ENCODE measurements around the gene ANXA2. TPM values are rescaled to one million over a fixed set of nuclear protein-coding genes. Genes with fewer than 3 reads are reported as not detected.
A peak's percentile ranks its signal among the peaks of the same experiment; 100 is the strongest.

ANXA2 gene
- total RNA-seq, 4 donors from 2014 or later, result 907 to 1,545 (median 1,123) TPM

- DNase-seq (ENCODE audit: low spot score) (no peak), ATAC-seq (ENCODE audit: low FRiP score) (no peak)
- TF ChIP-seq, protein P1, sequence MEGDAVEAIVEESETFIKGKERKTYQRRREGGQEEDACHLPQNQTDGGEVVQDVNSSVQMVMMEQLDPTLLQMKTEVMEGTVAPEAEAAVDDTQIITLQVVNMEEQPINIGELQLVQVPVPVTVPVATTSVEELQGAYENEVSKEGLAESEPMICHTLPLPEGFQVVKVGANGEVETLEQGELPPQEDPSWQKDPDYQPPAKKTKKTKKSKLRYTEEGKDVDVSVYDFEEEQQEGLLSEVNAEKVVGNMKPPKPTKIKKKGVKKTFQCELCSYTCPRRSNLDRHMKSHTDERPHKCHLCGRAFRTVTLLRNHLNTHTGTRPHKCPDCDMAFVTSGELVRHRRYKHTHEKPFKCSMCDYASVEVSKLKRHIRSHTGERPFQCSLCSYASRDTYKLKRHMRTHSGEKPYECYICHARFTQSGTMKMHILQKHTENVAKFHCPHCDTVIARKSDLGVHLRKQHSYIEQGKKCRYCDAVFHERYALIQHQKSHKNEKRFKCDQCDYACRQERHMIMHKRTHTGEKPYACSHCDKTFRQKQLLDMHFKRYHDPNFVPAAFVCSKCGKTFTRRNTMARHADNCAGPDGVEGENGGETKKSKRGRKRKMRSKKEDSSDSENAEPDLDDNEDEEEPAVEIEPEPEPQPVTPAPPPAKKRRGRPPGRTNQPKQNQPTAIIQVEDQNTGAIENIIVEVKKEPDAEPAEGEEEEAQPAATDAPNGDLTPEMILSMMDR (IDR thresholded peaks at IDR 0.05), result no peak
Observed at GRCh38 chr15:60395276-60396011, 2.3 kb downstream of the ANXA2 start.

DNA sequence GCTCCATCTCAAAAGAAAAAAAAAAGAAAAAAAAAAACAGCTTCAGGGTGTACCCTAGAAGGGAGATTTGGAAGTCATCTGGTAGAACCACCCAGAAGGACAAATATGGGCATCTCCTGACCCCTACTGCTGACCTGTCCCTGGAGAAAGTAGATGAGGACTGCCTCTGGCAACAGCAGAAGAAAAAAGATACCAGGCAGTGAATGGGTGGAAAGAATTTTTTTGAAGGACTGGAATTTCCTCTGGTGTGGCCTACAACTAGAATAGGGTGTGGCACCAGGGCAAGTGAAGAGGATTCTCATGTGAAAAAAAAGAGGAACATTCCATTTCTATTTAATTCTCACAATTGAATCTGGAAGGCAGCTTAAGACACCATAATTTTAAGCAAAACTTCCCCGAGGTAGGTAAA, 3.1 kb downstream of the ANXA2 start:
- TF ChIP-seq, protein P1 (IDR thresholded peaks at IDR 0.05), result no peak
- no peak for ATAC-seq (ENCODE audit: low FRiP score)

DNA sequence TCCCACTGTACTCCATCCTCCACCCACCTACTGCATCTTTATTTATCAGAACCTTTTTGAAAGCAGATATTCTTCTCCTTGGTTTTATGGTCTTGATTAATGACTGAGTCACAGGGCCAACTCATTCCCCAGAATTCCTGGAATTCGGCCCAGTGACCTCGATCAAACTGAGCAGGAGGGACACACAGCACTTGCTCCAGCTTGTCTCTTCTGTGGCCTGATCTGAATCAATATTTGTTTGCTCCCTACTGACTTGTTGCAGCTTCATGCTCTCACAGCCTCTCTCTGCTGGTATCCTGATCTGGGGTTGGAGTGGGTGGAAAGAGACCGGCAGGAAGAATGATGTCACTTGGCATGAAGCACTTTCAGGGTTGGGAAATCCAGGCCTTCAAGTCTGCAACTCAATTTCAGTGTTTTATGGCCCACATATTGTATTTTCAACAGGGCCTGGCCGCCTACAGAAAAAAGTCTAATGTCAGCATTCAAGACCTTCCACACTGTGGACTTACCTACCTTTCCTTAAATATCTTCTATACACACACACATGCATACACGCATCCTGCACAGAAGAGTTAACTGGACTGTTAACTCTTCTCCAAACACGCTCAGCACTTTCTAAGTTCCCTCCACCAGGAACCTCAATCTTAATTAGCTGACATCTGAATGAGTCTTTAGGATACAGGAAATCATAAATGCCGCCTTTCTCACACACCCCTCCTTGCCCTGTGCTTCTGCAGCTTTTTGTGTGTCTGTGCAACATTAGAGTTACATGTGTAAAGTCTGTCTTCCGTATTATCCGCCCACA, 4.6 kb downstream of the ANXA2 start:
- TF ChIP-seq, protein P1 (IDR thresholded peaks at IDR 0.05), result no peak
- peak; percentile 31 for ATAC-seq (ENCODE audit: low FRiP score)
- no peak for DNase-seq (ENCODE audit: low spot score)

More for the DNA sequence above, 3.1 kb downstream of the ANXA2 start:
- DNase-seq (ENCODE audit: low spot score), result no peak

DNA sequence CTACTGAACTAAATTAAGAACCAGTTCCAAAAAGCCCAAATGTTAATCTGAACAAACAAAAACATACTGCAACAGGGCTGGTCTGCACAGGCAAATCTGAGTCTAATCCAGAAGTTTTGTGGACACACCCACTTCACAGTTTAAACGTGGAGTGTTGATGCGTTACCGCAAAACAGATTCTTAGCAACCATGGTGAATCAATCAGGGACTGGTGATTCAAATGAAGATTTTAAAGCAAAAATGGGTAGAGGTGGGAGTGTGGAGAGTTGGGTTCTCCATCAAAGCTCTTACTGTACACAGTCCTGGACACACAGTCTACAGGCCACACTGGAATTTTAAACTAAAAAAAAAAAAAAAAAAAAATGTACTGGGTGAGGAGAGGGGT, 5.2 kb downstream of the ANXA2 start:
- TF ChIP-seq, protein P1 (IDR thresholded peaks at IDR 0.05), result no peak
- ATAC-seq (ENCODE audit: low FRiP score), result peak; percentile 38
- DNase-seq (ENCODE audit: low spot score), result no peak

GRCh38 chr15:60391722-60392315, 6.0 kb downstream of the ANXA2 start:
- ATAC-seq (ENCODE audit: low FRiP score), result no peak
- TF ChIP-seq, protein P1 (IDR thresholded peaks at IDR 0.05), result no peak
- DNase-seq (ENCODE audit: low spot score), result no peak

- TF ChIP-seq, protein P1 (IDR thresholded peaks at IDR 0.05), result no peak
- DNase-seq (ENCODE audit: low spot score) (no peak), ATAC-seq (ENCODE audit: low FRiP score) (peak; percentile 70)
Observed at GRCh38 chr15:60390871-60391501, 6.8 kb downstream of the ANXA2 start.

All from omental fat pad (tissue), 4 donors.